Upper lobe of left lung (tissue), 4 donors: ENCODE data around the gene CMKLR1.

Experiments
- EP300 ChIP-seq, 4 donors: sonication (generic); formaldehyde crosslinking; IDR thresholded peaks; one replicate each; pipeline ENCODE4 v1.5.1; 2017; ENCODE audit warnings: antibody characterized with exemption in 4 of 4, control low read depth in 2 of 4
- POLR2A ChIP-seq, 4 donors: fragments of 450-650 bp; IDR thresholded peaks; one replicate each; pipeline ENCODE4 v1.5.1; 2016 to 2017; ENCODE audit warnings: antibody characterized with exemption in 4 of 4, mild to moderate bottlenecking in 2 of 4
- POLR2AphosphoS5 ChIP-seq, 2 donors: sonication (generic); formaldehyde crosslinking; IDR thresholded peaks; one replicate each; pipeline ENCODE4 v1.5.1; 2017; ENCODE audit warnings: antibody characterized with exemption in 2 of 2
- TF ChIP-seq, protein P1 (sequence below), 6 experiments: fragments of 450-650 bp in 4 of 6; fragments of 200-600 bp in 2 of 6; sonication (generic) in 2 of 6; IDR thresholded peaks; one replicate each; pipeline ENCODE4 v1.5.1; 2016 to 2019; ENCODE audit warnings: antibody characterized with exemption in 6 of 6

DNA sequence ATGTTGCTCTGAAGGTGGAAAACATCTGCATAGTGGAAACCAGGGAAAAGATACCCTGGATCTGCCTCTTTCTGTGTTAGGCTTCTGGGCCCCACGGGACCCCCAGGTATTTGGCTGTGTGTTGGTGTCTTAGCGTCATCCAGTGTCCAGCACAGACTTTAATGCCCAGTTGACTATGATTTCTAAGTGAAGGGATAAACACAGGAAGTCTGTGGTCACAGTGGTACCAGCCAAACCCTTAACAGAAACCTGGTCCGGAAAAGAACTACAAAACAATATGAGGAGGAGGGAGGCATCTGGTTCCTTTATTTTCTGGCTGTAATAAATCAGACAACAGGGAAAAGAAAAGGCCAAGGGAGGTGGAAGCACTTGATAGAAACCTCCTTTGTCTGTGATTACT lies 56.4 kb downstream of the CMKLR1 start:
- TF ChIP-seq EP300 (IDR thresholded peaks at IDR 0.05) (no peak), POLR2A (IDR thresholded peaks at IDR 0.05) (no peak), POLR2AphosphoS5 (IDR thresholded peaks at IDR 0.05) (peak in 1 of 2 donors; percentile 25)
- TF ChIP-seq, protein P1, sequence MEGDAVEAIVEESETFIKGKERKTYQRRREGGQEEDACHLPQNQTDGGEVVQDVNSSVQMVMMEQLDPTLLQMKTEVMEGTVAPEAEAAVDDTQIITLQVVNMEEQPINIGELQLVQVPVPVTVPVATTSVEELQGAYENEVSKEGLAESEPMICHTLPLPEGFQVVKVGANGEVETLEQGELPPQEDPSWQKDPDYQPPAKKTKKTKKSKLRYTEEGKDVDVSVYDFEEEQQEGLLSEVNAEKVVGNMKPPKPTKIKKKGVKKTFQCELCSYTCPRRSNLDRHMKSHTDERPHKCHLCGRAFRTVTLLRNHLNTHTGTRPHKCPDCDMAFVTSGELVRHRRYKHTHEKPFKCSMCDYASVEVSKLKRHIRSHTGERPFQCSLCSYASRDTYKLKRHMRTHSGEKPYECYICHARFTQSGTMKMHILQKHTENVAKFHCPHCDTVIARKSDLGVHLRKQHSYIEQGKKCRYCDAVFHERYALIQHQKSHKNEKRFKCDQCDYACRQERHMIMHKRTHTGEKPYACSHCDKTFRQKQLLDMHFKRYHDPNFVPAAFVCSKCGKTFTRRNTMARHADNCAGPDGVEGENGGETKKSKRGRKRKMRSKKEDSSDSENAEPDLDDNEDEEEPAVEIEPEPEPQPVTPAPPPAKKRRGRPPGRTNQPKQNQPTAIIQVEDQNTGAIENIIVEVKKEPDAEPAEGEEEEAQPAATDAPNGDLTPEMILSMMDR (IDR thresholded peaks at IDR 0.05) = no peak
